Esophagus squamous epithelium (tissue), 5 donors: Measurements from ENCODE around the gene ANKRD28. TPM values are rescaled to one million over a fixed set of nuclear protein-coding genes. Genes with fewer than 3 reads are reported as not detected.

Experiments used
- DNase-seq: peaks from one replicate; lab custom pipeline; 2025; lab: John Stamatoyannopoulos, UW
- H3K27ac ChIP-seq, 4 donors: fragments of 200-600 bp; sonication (generic); one replicate each; pipeline ENCODE4 v1.5.1; 2016 to 2019; ENCODE audit warnings: mild to moderate bottlenecking in 1 of 4
- H3K27me3 ChIP-seq, 4 donors: fragments of 200-600 bp; sonication (generic); 1 replicate in 3 of 4; 2 replicates in 1 of 4; pipeline versions ENCODE4 v1.5.1 to v1.6.0; 2017 to 2021; ENCODE audit warnings: antibody characterized with exemption in 1 of 4
- H3K36me3 ChIP-seq, 3 donors: fragments of 200-600 bp; sonication (generic); one replicate each; pipeline ENCODE4 v1.5.1; 2016 to 2019
- H3K4me1 ChIP-seq, 3 donors: fragments of 200-600 bp; sonication (generic); one replicate each; pipeline ENCODE4 v1.5.1; 2017 to 2019
- H3K4me3 ChIP-seq, 4 donors: fragments of 200-600 bp; sonication (generic); 1 replicate in 3 of 4; 2 replicates in 1 of 4; pipeline ENCODE4 v1.5.1; 2016 to 2019; ENCODE audit warnings: mild to moderate bottlenecking in 2 of 4, moderate library complexity in 1 of 4
- H3K9me3 ChIP-seq, 3 donors: fragments of 200-600 bp; sonication (generic); one replicate each; pipeline ENCODE4 v1.5.1; 2016 to 2019
- POLR2A ChIP-seq, 4 donors: fragments of 450-650 bp; IDR thresholded peaks; one replicate each; pipeline ENCODE4 v1.6.1; 2017; ENCODE audit warnings: antibody characterized with exemption in 4 of 4, mild to moderate bottlenecking in 4 of 4, moderate library complexity in 3 of 4
- WGBS, 2 donors: methylation state at CpG; one replicate each; pipeline ENCODE4 v1.1.5; 2018; 5-methylcytosine and 5-hydroxymethylcytosine counted together
- intact Hi-C: fragments of 100-400 bp; cut with DNase I; formaldehyde crosslinking; loops from one replicate; pipeline ENCODE4 v1.15.0; 2022
- total RNA-seq, 4 donors: library from RNA; depleted of rRNA; stranded (reverse); fragments of >200 nt; gene quantifications; one replicate each; pipeline ENCODE4 v1.1.0, GENCODE V29; 2016
- TF ChIP-seq, protein P1 (sequence below), 6 experiments: fragments of 450-650 bp in 4 of 6; fragments of 200-600 bp in 2 of 6; sonication (generic) in 2 of 6; IDR thresholded peaks; one replicate each; pipeline ENCODE4 v1.5.1; 2016 to 2019; ENCODE audit warnings: antibody characterized with exemption in 6 of 6, mild to moderate bottlenecking in 4 of 6, moderate library complexity in 4 of 6
- donor health status: DM: yes; HTN: yes; CAD: no.

Gene ANKRD28
- total RNA-seq, 4 donors from 2014 or later: 20.8 to 49.6 (median 31.8) TPM

DNA sequence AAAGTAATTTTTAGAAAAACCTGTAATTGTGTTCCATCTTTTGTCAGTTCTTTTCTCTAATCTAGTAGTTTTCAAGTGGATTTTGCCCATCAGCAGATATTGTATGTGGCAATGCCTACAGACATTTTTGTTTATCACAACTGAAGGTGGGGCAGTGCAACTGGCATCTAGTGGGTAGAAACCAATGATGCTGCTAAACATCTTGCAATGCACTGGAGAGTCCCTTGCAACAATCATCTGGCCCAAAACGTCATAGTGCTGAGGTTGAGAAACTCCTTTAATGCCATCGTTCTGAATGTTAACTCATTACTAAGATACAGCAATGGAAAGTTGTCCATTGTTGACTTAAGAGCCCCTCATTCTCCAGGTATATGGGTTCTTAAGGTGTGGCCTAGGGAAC, 116.1 kb downstream of the ANKRD28 start:
- Histone ChIP-seq H3K27ac (no peak overlapping the region), H3K4me1 (no peaks in the 10 kb centered on the region), H3K9me3 (no peaks in the 10 kb centered on the region), H3K36me3 (peaks cover 0 to 78% (median 8%) of the 10 kb centered on the region in 3 donors), H3K27me3 (no peaks in the 10 kb centered on the region), H3K4me3 (no peak overlapping the region)
- 60 to 73% methylated on average over 2 of the region's 2 CpGs for WGBS, 2 donors
- TF ChIP-seq POLR2A (IDR thresholded peaks at IDR 0.05): no peak
- TF ChIP-seq, protein P1, sequence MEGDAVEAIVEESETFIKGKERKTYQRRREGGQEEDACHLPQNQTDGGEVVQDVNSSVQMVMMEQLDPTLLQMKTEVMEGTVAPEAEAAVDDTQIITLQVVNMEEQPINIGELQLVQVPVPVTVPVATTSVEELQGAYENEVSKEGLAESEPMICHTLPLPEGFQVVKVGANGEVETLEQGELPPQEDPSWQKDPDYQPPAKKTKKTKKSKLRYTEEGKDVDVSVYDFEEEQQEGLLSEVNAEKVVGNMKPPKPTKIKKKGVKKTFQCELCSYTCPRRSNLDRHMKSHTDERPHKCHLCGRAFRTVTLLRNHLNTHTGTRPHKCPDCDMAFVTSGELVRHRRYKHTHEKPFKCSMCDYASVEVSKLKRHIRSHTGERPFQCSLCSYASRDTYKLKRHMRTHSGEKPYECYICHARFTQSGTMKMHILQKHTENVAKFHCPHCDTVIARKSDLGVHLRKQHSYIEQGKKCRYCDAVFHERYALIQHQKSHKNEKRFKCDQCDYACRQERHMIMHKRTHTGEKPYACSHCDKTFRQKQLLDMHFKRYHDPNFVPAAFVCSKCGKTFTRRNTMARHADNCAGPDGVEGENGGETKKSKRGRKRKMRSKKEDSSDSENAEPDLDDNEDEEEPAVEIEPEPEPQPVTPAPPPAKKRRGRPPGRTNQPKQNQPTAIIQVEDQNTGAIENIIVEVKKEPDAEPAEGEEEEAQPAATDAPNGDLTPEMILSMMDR (IDR thresholded peaks at IDR 0.05): no peak
- DNase-seq: no peak
- intact Hi-C loops: no loop called here

DNA sequence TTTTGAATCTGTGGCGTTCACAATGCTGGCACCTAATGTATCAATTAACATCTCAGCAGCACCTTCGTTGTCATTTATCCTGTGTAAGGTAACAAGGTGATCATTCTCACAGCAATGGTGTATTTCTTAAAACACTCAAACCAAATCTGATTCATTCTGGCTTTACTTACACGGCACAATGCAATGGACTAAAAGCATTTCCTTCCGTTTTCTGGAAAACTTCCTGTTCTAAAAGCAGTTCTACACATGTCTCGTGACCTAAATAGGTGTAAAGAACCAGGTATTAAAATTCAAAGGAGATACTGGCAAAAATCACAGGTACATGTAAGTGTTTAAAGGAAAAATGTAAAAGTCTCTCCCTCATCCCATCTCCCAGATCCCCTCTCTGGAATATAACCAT, 118.5 kb downstream of the ANKRD28 start:
- WGBS, 2 donors: 78 to 92% methylated on average over 5 of the region's 5 CpGs
- H3K27me3 ChIP-seq: no peaks in the 10 kb centered on the region
- DNase-seq: no peak
- H3K27ac ChIP-seq: no peak overlapping the region
- H3K4me3 ChIP-seq: no peak overlapping the region
- H3K9me3 ChIP-seq: no peaks in the 10 kb centered on the region
- TF ChIP-seq, protein P1 (IDR thresholded peaks at IDR 0.05): no peak
- no peak for TF ChIP-seq POLR2A (IDR thresholded peaks at IDR 0.05)
- H3K36me3 ChIP-seq: peaks cover 0 to 78% (median 22%) of the 10 kb centered on the region in 3 donors
- intact Hi-C loops: no loop called here
- H3K4me1 ChIP-seq: no peaks in the 10 kb centered on the region

DNA sequence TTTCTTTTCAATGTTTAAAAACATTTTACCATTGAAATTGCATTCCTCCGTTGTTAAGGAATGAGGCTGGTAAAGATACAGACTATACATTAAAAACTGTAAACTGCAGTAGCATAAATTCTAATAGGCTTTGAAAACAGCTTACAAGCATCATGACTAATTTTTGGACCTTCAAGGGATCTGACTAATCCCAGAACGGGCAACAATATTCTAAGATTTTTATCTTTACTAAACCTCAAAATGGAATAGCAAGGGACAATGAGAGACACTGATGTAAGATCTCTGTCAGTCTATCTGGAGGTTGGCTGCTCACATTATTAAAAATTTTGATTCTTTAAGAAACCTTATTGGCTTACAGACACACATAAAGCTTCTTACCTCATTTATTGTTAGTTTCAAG, 121.5 kb downstream of the ANKRD28 start:
- DNase-seq: no peak
- Histone ChIP-seq H3K4me3 (no peak overlapping the region), H3K27me3 (no peaks in the 10 kb centered on the region), H3K9me3 (no peaks in the 10 kb centered on the region), H3K27ac (no peak overlapping the region), H3K4me1 (no peaks in the 10 kb centered on the region), H3K36me3 (peaks cover 7 to 97% (median 22%) of the 10 kb centered on the region in 3 donors)
- WGBS, 2 donors: 77 to 83% methylated on average over 2 of the region's 2 CpGs
- TF ChIP-seq, protein P1 (IDR thresholded peaks at IDR 0.05): no peak
- TF ChIP-seq POLR2A (IDR thresholded peaks at IDR 0.05): no peak
- intact Hi-C loops: no loop called here

DNA sequence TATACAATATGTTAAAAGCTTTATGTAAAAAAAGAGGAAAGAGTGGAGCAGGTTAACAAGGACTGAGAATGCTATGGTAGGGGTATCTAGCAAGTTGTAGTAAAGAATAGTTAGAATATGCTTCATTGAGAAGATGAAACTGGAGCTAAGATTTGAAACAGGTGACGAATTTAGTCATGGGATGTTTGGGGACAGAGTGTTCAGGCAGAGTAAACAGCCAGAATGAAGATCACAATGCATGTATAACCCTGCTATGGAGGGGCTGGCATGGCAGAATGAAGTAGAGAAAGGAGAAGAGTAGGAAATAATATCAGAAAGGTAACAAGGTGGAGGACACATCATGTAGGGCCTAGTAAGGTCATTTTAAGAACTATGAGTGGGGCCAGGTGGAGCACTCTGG, 124.2 kb downstream of the ANKRD28 start:
- whole genome bisulfite sequencing, 2 donors: 88 to 96% methylated on average over 1 of the region's 1 CpG
- no peaks in the 10 kb centered on the region for H3K9me3 ChIP-seq
- H3K36me3 ChIP-seq: peaks cover 7 to 99% (median 22%) of the 10 kb centered on the region in 3 donors
- TF ChIP-seq, protein P1 (IDR thresholded peaks at IDR 0.05): no peak
- no peak for TF ChIP-seq POLR2A (IDR thresholded peaks at IDR 0.05)
- no peaks in the 10 kb centered on the region for H3K27me3 ChIP-seq
- no peaks in the 10 kb centered on the region for H3K4me1 ChIP-seq
- H3K27ac ChIP-seq: no peak overlapping the region
- intact Hi-C loops: no loop called here
- no peak overlapping the region for H3K4me3 ChIP-seq
- no peak for DNase-seq

DNA sequence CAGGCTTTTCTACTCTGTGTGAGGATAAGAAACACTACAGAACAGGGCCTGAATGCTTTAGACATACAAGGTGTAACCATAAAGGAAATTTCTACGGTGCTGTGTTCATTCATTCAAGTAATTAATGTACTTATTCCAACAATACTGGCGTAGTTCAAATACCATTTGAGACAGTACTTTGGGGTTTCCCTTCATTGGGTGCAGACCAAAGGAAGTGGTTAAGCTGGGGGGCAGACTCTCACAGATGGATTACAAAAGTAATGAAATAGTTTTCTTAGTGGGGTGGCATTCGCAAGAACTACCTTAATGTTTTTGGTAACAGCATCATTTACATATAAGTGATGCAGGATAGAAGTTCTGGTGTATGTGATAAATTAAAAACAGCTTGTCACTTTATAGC, 130.3 kb downstream of the ANKRD28 start:
- Histone ChIP-seq H3K27ac (no peak overlapping the region), H3K27me3 (no peaks in the 10 kb centered on the region), H3K9me3 (no peaks in the 10 kb centered on the region), H3K36me3 (peaks cover 0 to 64% (median under 1%) of the 10 kb centered on the region in 3 donors), H3K4me3 (no peak overlapping the region), H3K4me1 (no peaks in the 10 kb centered on the region)
- WGBS, 2 donors: 77 to 81% methylated on average over 3 of the region's 3 CpGs
- TF ChIP-seq, protein P1 (IDR thresholded peaks at IDR 0.05): no peak
- TF ChIP-seq POLR2A (IDR thresholded peaks at IDR 0.05): no peak
- intact Hi-C loops: no loop called here
- DNase-seq: no peak
